CD4-positive, alpha-beta T cell treated with Interleukin-15 for 4 hours (primary cell): Measurements from ENCODE around the gene NME3.
A peak's percentile ranks its signal among the peaks of the same experiment; 100 is the strongest.

Experiments used
- DNase-seq: peaks from one replicate; pipeline ENCODE4 v3.0.0-alpha.2; 2020; ENCODE audit warnings: low spot score

NME3 gene

GRCh38 chr16:1793578-1794220 lies 22.4 kb upstream of the NME3 start, which contains the start of gene IGFALS:
IGFALS (minus strand) TSS chr16:1793705; CDS start chr16:1793652, 53 bp downstream.
- DNase-seq, result no peak

DNA sequence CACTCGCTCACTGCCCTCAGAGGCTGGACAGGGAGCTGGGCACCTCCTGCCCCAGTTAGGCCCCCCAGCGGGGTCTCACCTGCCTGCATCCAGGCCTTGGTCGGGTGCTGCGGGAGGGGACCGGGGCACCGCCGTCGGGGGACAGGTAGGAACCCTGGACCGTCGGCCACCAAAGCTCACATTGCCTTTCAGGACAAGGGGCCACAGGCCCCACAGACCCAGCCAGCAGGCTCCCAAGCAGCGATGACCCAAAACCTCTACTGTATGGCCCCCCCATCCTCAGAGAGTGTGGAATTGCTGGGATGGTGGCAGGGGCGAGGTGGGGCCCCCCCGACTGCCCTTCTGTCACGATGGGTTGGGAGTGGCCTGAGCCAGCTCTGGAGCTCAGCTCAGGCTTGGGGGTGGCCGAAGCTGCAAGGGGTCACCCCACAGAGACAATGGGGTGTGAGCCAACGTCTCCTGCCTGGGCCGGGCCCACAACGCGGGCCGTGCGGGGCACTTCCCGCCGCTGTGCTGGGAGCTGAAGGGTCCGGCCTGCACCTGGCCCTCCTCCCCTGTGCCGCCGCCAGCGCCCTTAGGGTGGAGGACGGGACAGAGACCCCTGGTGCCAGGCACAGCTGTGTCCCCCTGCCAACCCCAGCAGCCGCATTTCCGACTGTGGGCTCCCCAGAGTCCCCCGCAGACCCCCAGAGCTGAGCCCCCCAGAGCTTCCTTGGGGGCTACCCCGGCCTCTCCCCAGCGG lies 21.7 kb upstream of the NME3 start:
- DNase-seq, result no peak

- DNase-seq, result no peak
These were observed 20.8 kb upstream of the NME3 start for GRCh38 chr16:1791943-1792812.

DNA sequence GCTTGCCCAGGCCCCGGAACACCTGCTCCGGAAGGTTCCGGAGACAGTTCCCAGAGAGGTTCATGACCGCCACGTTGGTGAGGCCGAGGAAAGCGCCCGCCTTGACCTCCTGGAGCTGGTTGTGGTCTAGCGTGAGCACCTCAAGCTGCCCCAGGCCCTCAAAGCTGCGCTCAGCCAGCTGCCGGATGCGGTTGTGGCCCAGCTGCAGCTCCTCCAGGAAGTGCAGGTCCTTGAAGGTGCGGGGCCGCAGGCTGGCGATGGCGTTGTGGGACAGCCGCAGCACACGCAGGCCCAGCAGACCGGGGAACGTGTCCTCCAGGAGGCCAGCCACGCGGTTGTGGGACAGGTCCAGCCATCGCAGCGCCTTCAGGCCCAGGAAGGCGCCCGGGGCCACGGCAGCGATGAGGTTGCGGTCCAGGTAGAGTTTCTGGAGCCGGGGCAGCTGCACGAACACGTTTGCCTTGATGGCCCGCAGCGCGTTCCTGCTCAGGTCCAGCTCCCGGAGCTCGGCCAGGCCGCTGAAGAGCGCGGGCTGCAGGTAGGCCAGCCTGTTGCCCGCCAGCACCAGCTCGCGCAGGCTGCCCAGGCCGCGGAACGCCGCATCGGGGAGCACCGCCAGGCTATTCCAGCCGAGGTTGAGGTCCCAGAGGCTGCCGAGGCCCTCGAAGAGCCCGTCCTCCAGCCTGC lies 20.1 kb upstream of the NME3 start:
- no peak for DNase-seq

DNA sequence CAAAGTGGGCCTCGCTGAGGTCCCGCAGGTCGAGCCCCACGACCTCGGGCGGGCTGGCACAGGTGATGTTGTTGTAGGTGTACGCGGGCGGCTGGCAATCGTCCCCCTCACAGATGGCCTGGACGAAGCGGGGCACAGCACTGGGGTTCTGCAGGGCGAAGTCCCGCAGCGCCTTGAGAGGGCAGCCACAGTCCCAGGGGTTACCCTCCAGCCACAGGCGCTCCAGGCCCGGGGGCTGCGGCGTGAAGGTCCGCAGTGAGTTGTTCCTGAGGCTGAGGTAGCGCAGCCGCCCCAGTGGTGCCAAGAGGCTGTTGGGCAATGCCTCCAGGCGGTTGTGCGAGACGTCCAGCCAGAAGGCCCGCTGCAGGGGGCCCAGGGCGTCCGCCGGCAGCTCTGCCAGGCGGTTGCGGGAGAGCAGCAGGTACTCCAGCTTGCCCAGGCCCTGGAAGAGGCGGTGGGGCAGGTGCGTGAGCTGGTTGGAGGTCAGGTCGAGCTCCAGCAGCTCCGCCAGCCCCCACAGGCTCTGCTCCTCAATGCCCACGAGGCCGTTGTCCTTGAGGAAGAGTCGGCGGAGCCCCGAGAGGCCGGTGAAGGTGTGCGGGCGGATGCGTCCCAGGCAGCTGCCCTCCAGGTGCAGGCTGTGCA lies 19.4 kb upstream of the NME3 start:
- no peak for DNase-seq

GRCh38 chr16:1790261-1790610 lies 18.9 kb upstream of the NME3 start:
- DNase-seq, result no peak

DNA sequence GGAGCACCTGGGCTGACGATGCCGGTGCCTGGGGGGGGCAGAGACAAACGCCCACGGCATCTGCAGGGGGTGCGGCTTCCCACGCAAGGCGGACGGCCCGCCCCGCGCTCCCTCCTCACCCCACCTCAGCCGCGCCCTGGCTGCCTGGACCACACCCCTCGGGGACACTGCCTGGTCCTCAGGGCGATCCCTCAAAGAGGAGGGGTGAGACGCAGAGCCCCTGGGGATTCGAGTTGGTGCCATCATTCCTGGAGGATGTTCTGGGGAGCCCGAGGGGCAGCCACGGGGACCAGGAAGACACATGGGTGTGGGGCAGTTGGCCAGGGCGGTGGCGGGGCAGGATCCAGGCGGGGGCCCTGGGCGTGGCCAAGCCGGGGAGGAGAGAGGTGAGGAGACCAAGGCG lies 18.3 kb upstream of the NME3 start:
- no peak for DNase-seq

GRCh38 chr16:1788708-1789100 lies 17.4 kb upstream of the NME3 start:
- DNase-seq, result no peak

GRCh38 chr16:1788095-1788707 lies 16.9 kb upstream of the NME3 start:
- DNase-seq, result no peak

GRCh38 chr16:1787322-1788094 lies 16.2 kb upstream of the NME3 start:
- DNase-seq, result no peak

GRCh38 chr16:1787056-1787321 lies 15.6 kb upstream of the NME3 start:
- DNase-seq, result no peak

GRCh38 chr16:1786242-1787055 lies 15.1 kb upstream of the NME3 start:
- DNase-seq, result no peak

GRCh38 chr16:1785846-1786170 lies 14.5 kb upstream of the NME3 start:
- no peak for DNase-seq

- no peak for DNase-seq
These were observed 13.9 kb upstream of the NME3 start for GRCh38 chr16:1784977-1785845.

- peak; percentile 99 for DNase-seq
These were observed 11.3 kb upstream of the NME3 start, which contains the start of the genes NUBP2 and SPSB3 for GRCh38 chr16:1782408-1783264. NUBP2 (plus strand) TSS chr16:1782960; CDS start chr16:1783021, 61 bp downstream. SPSB3 (minus strand) TSS chr16:1782571; CDS start chr16:1781483, 1,088 bp downstream.

DNA sequence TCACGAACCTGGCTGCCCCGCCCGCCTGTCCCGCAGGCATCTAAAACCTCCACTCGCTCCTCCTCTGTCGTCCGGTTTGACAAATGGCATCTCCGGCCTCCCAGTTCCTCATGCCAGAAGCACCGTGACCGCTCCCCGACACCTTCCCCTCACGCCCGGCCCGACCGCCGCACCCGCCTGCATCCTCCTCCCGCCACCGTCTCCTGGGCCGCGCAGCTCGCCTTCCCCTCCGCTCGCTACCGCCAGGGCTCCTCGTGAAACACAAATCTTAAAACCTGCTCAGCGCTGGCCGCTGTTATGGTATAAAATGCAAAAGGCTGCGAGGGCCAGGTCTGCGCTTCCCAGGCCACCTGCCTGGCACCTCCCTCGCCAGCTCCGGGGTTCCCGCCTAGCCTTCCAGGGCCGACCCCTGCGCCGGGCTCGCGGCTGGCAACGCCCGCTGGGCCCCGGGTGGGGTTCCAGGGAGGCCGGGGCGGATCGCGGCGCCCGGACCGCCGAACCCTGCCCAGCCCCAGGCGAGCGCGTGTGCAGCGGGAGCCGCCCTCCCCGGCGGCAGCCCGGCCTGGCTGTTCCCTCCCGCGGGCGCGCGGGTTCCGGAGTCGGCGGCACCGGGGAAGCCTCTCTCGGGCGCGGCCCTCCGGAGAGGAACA lies 10.5 kb upstream of the NME3 start:
- peak; percentile 13 for DNase-seq

- DNase-seq, result no peak
These were observed 9.9 kb upstream of the NME3 start for GRCh38 chr16:1781254-1781653.
